Measurements from ENCODE around the gene MYD88. TPM values are rescaled to one million over a fixed set of nuclear protein-coding genes. Genes with fewer than 3 reads are reported as not detected.

Gene MYD88
- polyA plus RNA-seq, 2 of the 4 experiments (the other 2 are of a cell fraction): 16.8 to 22.3 TPM

DNA sequence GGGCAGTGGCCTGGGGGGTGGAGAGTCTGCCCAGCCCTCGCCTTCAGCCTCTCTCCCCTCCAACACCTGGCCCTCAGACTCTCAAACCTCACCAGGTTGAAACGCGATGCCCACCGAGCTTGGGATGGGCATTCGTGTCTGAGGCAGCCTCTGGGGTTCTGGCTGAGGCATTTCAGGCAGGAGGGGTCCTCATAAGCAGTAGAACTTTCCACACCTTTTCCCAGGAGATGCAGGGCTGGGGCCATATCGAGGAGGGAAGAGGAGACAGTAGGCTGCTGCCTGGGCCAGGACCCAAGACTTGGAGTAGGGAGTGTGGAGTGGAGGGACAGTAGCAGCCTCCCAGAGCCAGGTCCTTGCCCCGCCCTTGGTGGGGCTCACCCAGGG is 26.1 kb upstream of the MYD88 start:
- CTCF ChIA-PET: no interaction called here
- 64% methylated on average over 7 of the region's 7 CpGs for WGBS (ENCODE audit: missing lambda C conversion rate)
- FAIRE-seq: no peak
- no peak for DNase-seq (ENCODE audit: low read depth in 1 of 2, low spot score in 1 of 2)
- no peak overlapping the region for H3K4me2 ChIP-seq
- H3K4me3 ChIP-seq: no peak overlapping the region
- no peaks in the 10 kb centered on the region for H3K4me1 ChIP-seq
- TF ChIP-seq, protein P1, sequence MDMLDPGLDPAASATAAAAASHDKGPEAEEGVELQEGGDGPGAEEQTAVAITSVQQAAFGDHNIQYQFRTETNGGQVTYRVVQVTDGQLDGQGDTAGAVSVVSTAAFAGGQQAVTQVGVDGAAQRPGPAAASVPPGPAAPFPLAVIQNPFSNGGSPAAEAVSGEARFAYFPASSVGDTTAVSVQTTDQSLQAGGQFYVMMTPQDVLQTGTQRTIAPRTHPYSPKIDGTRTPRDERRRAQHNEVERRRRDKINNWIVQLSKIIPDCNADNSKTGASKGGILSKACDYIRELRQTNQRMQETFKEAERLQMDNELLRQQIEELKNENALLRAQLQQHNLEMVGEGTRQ (IDR thresholded peaks at IDR 0.05): no peak
- no peak for TF ChIP-seq ESRRA (IDR thresholded peaks at IDR 0.05; ENCODE audit: borderline replicate concordance, low read length)
- no peak for TF ChIP-seq RCOR1 (IDR thresholded peaks at IDR 0.05; ENCODE audit: low read depth, low read length)
- no peak for TF ChIP-seq ZSCAN20 (CRISPR knock-in tag; IDR thresholded peaks at IDR 0.05)
- no peak for TF ChIP-seq EHMT2 (IDR thresholded peaks at IDR 0.05; ENCODE audit: low read depth)
- TF ChIP-seq, protein P2, sequence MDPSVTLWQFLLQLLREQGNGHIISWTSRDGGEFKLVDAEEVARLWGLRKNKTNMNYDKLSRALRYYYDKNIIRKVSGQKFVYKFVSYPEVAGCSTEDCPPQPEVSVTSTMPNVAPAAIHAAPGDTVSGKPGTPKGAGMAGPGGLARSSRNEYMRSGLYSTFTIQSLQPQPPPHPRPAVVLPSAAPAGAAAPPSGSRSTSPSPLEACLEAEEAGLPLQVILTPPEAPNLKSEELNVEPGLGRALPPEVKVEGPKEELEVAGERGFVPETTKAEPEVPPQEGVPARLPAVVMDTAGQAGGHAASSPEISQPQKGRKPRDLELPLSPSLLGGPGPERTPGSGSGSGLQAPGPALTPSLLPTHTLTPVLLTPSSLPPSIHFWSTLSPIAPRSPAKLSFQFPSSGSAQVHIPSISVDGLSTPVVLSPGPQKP (IDR thresholded peaks at IDR 0.05; ENCODE audit: low read depth, low read length): no peak
- no peak for TF ChIP-seq FOSL2 (IDR thresholded peaks at IDR 0.05)
- no peak for TF ChIP-seq FOSL2 (CRISPR knock-in tag; IDR thresholded peaks at IDR 0.05)
- TF ChIP-seq, protein P3, sequence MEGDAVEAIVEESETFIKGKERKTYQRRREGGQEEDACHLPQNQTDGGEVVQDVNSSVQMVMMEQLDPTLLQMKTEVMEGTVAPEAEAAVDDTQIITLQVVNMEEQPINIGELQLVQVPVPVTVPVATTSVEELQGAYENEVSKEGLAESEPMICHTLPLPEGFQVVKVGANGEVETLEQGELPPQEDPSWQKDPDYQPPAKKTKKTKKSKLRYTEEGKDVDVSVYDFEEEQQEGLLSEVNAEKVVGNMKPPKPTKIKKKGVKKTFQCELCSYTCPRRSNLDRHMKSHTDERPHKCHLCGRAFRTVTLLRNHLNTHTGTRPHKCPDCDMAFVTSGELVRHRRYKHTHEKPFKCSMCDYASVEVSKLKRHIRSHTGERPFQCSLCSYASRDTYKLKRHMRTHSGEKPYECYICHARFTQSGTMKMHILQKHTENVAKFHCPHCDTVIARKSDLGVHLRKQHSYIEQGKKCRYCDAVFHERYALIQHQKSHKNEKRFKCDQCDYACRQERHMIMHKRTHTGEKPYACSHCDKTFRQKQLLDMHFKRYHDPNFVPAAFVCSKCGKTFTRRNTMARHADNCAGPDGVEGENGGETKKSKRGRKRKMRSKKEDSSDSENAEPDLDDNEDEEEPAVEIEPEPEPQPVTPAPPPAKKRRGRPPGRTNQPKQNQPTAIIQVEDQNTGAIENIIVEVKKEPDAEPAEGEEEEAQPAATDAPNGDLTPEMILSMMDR (IDR thresholded peaks at IDR 0.05): no peak
- TF ChIP-seq, protein P4, sequence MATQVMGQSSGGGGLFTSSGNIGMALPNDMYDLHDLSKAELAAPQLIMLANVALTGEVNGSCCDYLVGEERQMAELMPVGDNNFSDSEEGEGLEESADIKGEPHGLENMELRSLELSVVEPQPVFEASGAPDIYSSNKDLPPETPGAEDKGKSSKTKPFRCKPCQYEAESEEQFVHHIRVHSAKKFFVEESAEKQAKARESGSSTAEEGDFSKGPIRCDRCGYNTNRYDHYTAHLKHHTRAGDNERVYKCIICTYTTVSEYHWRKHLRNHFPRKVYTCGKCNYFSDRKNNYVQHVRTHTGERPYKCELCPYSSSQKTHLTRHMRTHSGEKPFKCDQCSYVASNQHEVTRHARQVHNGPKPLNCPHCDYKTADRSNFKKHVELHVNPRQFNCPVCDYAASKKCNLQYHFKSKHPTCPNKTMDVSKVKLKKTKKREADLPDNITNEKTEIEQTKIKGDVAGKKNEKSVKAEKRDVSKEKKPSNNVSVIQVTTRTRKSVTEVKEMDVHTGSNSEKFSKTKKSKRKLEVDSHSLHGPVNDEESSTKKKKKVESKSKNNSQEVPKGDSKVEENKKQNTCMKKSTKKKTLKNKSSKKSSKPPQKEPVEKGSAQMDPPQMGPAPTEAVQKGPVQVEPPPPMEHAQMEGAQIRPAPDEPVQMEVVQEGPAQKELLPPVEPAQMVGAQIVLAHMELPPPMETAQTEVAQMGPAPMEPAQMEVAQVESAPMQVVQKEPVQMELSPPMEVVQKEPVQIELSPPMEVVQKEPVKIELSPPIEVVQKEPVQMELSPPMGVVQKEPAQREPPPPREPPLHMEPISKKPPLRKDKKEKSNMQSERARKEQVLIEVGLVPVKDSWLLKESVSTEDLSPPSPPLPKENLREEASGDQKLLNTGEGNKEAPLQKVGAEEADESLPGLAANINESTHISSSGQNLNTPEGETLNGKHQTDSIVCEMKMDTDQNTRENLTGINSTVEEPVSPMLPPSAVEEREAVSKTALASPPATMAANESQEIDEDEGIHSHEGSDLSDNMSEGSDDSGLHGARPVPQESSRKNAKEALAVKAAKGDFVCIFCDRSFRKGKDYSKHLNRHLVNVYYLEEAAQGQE (IDR thresholded peaks at IDR 0.05): no peak
- no peak for TF ChIP-seq ZFP36 (IDR thresholded peaks at IDR 0.05; ENCODE audit: borderline replicate concordance, partially characterized antibody)
- TF ChIP-seq CBX2 (IDR thresholded peaks at IDR 0.05; ENCODE audit: borderline replicate concordance, low read depth): no peak
- no peak overlapping the region for H3K27ac ChIP-seq
- POLR2A ChIA-PET: no interaction called here
- ATAC-seq: no peak
- no peaks in the 10 kb centered on the region for H3K9me3 ChIP-seq

DNA sequence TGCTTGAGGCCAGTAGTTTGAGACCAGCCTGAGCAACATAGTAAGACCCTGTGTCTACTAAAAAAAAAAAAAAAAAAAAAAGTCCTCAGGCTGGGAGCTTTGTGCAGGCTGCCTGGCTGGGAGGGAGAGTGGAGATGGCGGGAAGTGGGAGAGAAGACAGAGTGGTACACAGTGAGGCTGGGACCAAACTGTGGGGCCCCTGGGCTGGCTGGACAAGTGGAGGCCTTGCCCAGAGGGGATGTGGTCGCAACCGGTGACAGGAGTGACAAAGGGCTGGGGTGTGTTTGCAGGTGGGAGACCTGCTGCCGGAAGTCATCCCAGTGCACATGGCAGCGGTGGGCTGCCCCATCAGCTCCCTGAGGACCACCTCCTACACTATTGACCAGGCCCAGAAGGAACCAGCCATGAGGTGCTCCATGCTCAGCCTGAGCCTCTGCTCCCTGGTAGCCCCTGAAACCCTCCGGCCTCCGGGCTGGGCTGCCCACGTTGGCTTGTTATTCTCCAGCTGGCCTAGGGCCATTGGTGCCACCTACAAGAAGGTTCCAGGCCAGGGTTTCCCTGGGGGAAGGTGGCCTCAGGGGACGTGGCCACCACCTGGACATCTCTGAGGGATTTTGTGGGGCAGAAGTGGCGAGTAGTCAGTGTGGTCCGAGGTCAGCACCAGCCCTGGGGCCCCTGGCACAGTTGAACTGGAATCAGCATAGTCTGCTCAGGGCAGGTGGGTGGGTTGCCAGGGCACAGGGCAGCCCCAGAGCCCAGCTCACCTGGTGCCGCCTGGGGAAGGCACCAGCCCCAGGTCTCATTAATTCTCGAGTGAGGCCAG is 24.2 kb upstream of the MYD88 start:
- WGBS (ENCODE audit: missing lambda C conversion rate): 78% methylated on average over 13 of the region's 13 CpGs
- Histone ChIP-seq H3K4me1 (no peaks in the 10 kb centered on the region), H3K4me3 (no peak overlapping the region), H3K27ac (no peak overlapping the region), H3K9me3 (no peaks in the 10 kb centered on the region), H3K4me2 (no peak overlapping the region)
- no peak for TF ChIP-seq POLR2AphosphoS2 (conservative IDR thresholded peaks at IDR 0.05; ENCODE audit: low read length)
- no peak for TF ChIP-seq RNF2 (IDR thresholded peaks at IDR 0.05; ENCODE audit: borderline replicate concordance, low read depth)
- no peak for TF ChIP-seq RAD21 (conservative IDR thresholded peaks at IDR 0.05 in 1 of 2, IDR thresholded peaks at IDR 0.05 in 1 of 2)
- ATAC-seq: no peak
- CTCF ChIA-PET: interaction anchor here (1.8 kb wide), 1 partner anchor 232 kb away, joined by 4 read pairs; the partner anchor contains the start of gene XYLB
- no peak for DNase-seq (ENCODE audit: low read depth in 1 of 2, low spot score in 1 of 2)
- POLR2A ChIA-PET: no interaction called here
- FAIRE-seq: no peak
